NCI-H2171 treated with DMSO at 0.1 percent for 48 hours (cell line): ENCODE data around the gene CKAP5.

Experiments used
- DNase-seq: peaks from one replicate; lab custom pipeline; 2025; lab: John Stamatoyannopoulos, UW

CKAP5 gene

DNA sequence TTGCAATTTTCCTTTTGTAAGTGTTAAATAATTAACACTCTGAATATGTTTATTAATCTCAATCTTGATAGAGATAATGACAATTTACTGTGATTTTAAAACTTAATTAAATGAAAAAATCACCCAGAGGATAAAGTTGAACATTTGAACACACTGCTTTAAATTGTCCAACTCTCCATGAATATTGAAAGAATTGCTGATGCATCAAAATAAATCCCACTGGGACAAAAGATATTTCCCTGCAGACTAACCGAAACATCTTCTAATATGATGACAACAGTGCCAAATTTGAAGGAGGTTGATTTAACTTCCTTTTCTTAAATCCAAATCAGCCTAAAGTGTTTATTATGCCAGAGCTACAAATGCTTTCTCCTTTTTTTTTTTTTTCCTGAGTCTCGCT, 79.4 kb downstream of the CKAP5 start:
- DNase-seq, result no peak

DNA sequence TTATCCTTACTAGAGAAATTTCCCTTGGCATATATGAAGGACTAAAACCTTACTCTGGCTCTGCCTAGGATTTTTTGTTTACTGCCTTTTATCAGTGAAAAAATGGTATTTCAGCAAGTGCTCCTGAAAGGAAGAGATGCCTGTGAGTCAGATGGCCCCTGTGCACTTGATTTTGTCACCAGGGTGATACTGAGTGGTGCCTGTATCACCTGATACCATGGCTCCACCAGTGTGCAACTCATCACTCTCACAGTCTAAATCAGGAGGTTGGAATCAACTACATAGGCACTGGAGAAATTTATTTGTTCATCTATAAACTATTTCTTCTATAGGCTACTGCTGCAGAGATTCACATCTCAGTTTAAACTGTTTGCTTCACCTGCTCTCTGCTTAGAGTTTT, 83.8 kb downstream of the CKAP5 start:
- no peak for DNase-seq

GRCh38 chr11:46761807-46762206, 84.3 kb downstream of the CKAP5 start:
- DNase-seq, result no peak

DNA sequence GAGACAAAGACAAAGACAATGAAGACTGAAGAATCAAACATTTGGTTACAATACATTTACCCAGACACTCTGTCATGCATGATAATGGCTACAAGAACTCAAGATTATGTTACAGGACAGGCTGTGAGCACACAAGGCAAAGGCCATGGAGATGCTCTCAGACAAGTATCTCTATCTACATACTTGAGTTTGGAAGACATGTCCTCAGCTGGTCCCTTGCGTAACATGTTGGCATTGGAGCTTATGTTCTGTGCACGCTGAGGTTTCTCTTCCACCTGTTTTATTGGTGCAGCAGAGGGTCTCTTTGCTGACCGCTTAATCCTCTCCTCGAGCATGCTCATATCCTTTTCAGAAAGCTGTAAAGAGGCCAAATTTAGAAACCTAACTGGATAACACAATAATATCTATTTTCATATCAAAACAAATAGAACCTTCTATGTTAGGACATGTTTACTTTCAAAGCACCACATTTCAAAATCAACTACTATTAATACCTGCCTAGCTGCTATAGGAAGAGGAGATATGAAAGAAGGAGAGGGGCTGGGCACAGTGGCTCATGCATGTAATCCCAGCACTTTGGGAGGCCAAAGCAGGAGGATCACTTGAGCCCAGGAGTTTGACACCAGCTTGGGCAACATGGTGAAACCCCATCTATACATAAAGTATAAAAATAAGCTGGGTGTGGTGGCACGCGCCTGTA, 85.5 kb downstream of the CKAP5 start:
- DNase-seq, result no peak

- DNase-seq, result no peak
These were observed 86.9 kb downstream of the CKAP5 start for GRCh38 chr11:46759196-46759595.

- no peak for DNase-seq
These were observed 90.1 kb downstream of the CKAP5 start for GRCh38 chr11:46755962-46756361.

- no peak for DNase-seq
These were observed 98.9 kb downstream of the CKAP5 start for GRCh38 chr11:46747150-46747549.

- no peak for DNase-seq
These were observed 100.1 kb downstream of the CKAP5 start for GRCh38 chr11:46745995-46746394.

GRCh38 chr11:46745328-46745727, 100.8 kb downstream of the CKAP5 start:
- DNase-seq, result no peak

GRCh38 chr11:46743693-46744339, 102.3 kb downstream of the CKAP5 start:
- no peak for DNase-seq

- no peak for DNase-seq
These were observed 103.0 kb downstream of the CKAP5 start for GRCh38 chr11:46743043-46743442.

DNA sequence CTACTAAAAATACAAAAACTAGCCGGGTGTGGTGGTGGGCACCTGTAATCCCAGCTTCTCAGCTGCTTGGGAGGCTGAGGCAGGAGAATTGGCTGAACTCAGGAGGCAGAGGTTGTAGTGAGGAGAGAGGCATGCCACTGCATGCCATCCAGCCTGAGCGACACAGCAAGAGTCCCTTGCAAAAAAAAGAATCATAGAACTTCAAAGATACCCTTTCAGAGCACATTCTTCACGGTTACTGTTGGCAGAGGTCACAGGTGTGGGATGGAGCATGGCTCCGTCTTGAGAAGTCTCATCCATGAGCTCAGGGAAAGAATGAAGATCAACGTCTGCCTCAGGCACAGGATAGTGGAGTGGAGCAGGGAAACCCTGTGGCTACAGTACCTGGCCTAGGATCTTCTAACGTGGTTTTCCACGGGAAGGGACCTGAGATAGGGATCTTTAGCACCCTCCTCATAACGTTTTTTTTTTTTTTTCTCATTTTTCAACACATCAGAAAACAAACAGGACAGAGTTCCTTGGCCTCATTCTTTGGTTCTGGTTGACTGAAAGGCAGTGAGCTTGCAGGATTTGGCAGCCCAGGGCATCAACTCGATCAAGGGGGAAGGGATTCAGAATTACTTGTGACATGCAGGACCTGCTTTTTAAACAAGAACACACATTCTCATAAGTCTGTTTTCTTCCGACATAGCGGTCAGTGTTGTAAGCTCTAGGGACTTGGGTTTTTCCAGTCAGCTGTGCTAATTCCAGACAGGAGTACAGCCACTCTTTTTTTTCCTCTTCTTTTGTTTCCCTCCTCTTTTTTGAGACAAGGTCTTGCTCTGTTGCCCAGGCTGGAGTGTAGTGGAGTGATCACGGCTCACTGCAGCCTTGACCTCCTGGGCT, 104.2 kb downstream of the CKAP5 start:
- no peak for DNase-seq

DNA sequence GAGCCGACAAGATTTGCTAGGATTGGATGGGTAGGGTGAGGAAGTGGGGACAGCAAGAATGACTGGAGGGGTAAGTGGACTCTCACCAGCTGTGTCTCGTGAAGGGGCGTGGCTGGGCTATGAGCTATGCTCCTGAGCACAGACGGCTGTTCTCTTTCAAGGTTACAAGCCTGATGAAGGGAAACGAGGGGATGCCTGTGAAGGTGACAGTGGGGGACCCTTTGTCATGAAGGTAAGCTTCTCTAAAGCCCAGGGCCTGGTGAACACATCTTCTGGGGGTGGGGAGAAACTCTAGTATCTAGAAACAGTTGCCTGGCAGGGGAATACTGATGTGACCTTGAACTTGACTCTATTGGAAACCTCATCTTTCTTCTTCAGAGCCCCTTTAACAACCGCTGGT, 107.2 kb downstream of the CKAP5 start:
- DNase-seq, result no peak

GRCh38 chr11:46737699-46738098, 108.4 kb downstream of the CKAP5 start:
- DNase-seq, result no peak

DNA sequence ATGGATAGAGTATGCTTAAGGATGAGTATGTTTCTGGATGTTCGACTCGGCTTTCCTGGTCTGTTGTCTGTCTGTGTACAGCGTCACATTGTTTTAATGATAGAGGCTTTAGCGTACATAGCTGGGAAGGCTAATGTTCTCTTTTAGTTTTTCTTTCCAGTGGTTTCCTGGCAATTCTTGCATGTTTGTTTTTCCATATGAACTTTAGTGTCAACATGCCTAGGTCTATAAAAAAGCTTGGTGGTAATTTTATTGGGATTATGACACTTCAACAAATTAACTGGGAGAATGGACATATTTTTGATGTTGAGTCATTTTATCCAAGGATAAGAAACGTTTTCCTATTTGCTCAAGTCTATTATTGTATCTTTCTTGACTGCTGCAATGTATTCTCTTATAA, 109.5 kb downstream of the CKAP5 start:
- DNase-seq, result no peak

DNA sequence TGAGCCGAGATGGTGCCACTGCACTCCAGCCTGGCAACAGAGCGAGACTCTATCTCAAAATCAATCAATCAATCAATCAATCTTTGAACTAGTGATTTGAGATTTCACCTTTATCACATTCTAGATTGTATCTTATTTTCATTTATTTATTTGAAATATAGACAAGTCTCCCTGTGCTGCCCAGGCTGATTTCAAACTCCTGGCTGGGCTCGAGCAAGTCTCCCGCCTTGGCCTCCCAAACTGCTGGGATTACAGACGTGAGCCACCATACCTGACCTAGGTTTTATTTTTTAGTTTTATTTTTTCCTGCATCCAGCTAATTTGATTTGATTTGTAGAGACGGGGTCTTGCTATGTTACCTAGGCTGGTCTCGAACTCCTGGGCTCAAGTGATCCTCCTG, 109.9 kb downstream of the CKAP5 start:
- no peak for DNase-seq

GRCh38 chr11:46733234-46733633, 112.8 kb downstream of the CKAP5 start:
- no peak for DNase-seq

DNA sequence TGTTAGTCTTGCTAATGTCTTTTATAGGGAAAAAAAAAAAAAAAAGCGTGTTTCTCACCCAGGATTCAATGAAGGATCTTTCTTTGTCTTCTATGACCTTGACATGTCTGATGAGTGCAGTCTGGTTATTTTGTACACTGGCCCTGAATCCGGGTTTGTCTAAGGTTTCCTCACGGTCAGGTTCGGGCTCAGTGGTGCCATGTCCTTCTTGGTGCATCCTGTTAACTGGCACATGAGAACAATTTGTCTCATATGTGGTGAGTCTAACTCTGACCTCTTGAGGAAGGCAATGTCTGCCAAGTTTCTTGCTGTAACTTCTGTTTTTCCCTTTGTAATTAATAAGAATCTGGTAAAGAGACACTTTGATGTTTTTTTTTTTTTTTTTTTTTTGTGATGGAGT, 114.5 kb downstream of the CKAP5 start:
- DNase-seq, result no peak

- no peak for DNase-seq
These were observed 116.7 kb downstream of the CKAP5 start for GRCh38 chr11:46729110-46730027.

DNA sequence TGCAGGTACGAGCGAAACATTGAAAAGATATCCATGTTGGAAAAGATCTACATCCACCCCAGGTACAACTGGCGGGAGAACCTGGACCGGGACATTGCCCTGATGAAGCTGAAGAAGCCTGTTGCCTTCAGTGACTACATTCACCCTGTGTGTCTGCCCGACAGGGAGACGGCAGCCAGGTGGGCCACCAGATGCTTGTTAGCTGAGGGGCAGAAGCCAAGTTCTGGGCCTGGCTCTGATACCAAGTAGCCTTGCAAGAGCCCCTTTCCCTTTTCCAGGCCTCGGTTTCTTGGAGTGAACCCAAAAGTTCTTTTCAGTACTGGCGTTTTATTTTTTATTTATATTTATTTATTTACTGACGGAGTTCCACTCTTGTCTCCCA, 117.4 kb downstream of the CKAP5 start:
- DNase-seq, result no peak

- no peak for DNase-seq
These were observed 118.0 kb downstream of the CKAP5 start for GRCh38 chr11:46727952-46728658.
